ENCODE data around the gene LHX1. TPM values are rescaled to one million over a fixed set of nuclear protein-coding genes. Genes with fewer than 3 reads are reported as not detected.

Gene LHX1
- total RNA-seq, 1 donor from 2014 or later: not detected

- H3K4me3 ChIP-seq (ENCODE audit: low read length in 3 of 3): peak overlapping the region; percentile 82 to 95 (median 85)
- H3K4me1 ChIP-seq (ENCODE audit: control insufficient read depth in 3 of 3, insufficient read depth in 3 of 3, low read length in 3 of 3): peaks cover 8 to 27% (median 18%) of the 10 kb centered on the region in 3 donors
- H3K36me3 ChIP-seq (ENCODE audit: control insufficient read depth in 3 of 3, insufficient read depth in 3 of 3, low read length in 3 of 3): peaks cover 14 to 27% (median 20%) of the 10 kb centered on the region in 3 donors
- peak overlapping the region in 1 of 3 donors; percentile 96 for H3K9ac ChIP-seq (ENCODE audit: low read depth in 1 of 3, low read length in 3 of 3)
- peaks cover 27 to 28% (median 27%) of the 10 kb centered on the region in 3 donors for H3K27me3 ChIP-seq (ENCODE audit: control insufficient read depth in 3 of 3, insufficient read depth in 3 of 3, low read length in 3 of 3)
- H3K27ac ChIP-seq (ENCODE audit: low read depth, low read length): no peak overlapping the region
- H3K9me3 ChIP-seq (ENCODE audit: control insufficient read depth in 3 of 3, low read length in 3 of 3): no peaks in the 10 kb centered on the region
Measured at GRCh38 chr17:36950027-36950426, 12.8 kb downstream of the LHX1 start.

GRCh38 chr17:36951084-36951789 lies 14.0 kb downstream of the LHX1 start:
- Histone ChIP-seq H3K4me3 (ENCODE audit: low read length in 3 of 3) (no peak overlapping the region), H3K27ac (ENCODE audit: low read depth, low read length) (no peak overlapping the region), H3K4me1 (ENCODE audit: control insufficient read depth in 3 of 3, insufficient read depth in 3 of 3, low read length in 3 of 3) (peaks cover 8 to 27% (median 18%) of the 10 kb centered on the region in 3 donors), H3K27me3 (ENCODE audit: control insufficient read depth in 3 of 3, insufficient read depth in 3 of 3, low read length in 3 of 3) (peaks cover 16 to 17% (median 16%) of the 10 kb centered on the region in 3 donors), H3K9ac (ENCODE audit: low read depth in 1 of 3, low read length in 3 of 3) (no peak overlapping the region), H3K36me3 (ENCODE audit: control insufficient read depth in 3 of 3, insufficient read depth in 3 of 3, low read length in 3 of 3) (peaks cover 18 to 36% (median 27%) of the 10 kb centered on the region in 3 donors), H3K9me3 (ENCODE audit: control insufficient read depth in 3 of 3, low read length in 3 of 3) (no peaks in the 10 kb centered on the region)

- Histone ChIP-seq H3K4me1 (ENCODE audit: control insufficient read depth in 3 of 3, insufficient read depth in 3 of 3, low read length in 3 of 3) (no peaks in the 10 kb centered on the region), H3K27me3 (ENCODE audit: control insufficient read depth in 3 of 3, insufficient read depth in 3 of 3, low read length in 3 of 3) (no peaks in the 10 kb centered on the region), H3K36me3 (ENCODE audit: control insufficient read depth in 3 of 3, insufficient read depth in 3 of 3, low read length in 3 of 3) (no peaks in the 10 kb centered on the region), H3K9me3 (ENCODE audit: control insufficient read depth in 3 of 3, low read length in 3 of 3) (no peaks in the 10 kb centered on the region), H3K4me3 (ENCODE audit: low read length in 3 of 3) (no peak overlapping the region), H3K9ac (ENCODE audit: low read depth in 1 of 3, low read length in 3 of 3) (no peak overlapping the region), H3K27ac (ENCODE audit: low read depth, low read length) (no peak overlapping the region)
Measured at GRCh38 chr17:36971508-36971907, 34.2 kb downstream of the LHX1 start.

GRCh38 chr17:36972186-36972700 lies 35.0 kb downstream of the LHX1 start:
- Histone ChIP-seq H3K27ac (ENCODE audit: low read depth, low read length) (no peak overlapping the region), H3K4me3 (ENCODE audit: low read length in 3 of 3) (no peak overlapping the region), H3K9ac (ENCODE audit: low read depth in 1 of 3, low read length in 3 of 3) (no peak overlapping the region), H3K36me3 (ENCODE audit: control insufficient read depth in 3 of 3, insufficient read depth in 3 of 3, low read length in 3 of 3) (no peaks in the 10 kb centered on the region), H3K9me3 (ENCODE audit: control insufficient read depth in 3 of 3, low read length in 3 of 3) (no peaks in the 10 kb centered on the region), H3K27me3 (ENCODE audit: control insufficient read depth in 3 of 3, insufficient read depth in 3 of 3, low read length in 3 of 3) (no peaks in the 10 kb centered on the region), H3K4me1 (ENCODE audit: control insufficient read depth in 3 of 3, insufficient read depth in 3 of 3, low read length in 3 of 3) (no peaks in the 10 kb centered on the region)

- H3K4me1 ChIP-seq (ENCODE audit: control insufficient read depth in 3 of 3, insufficient read depth in 3 of 3, low read length in 3 of 3): no peaks in the 10 kb centered on the region
- no peak overlapping the region for H3K4me3 ChIP-seq (ENCODE audit: low read length in 3 of 3)
- H3K9me3 ChIP-seq (ENCODE audit: control insufficient read depth in 3 of 3, low read length in 3 of 3): no peaks in the 10 kb centered on the region
- no peaks in the 10 kb centered on the region for H3K27me3 ChIP-seq (ENCODE audit: control insufficient read depth in 3 of 3, insufficient read depth in 3 of 3, low read length in 3 of 3)
- H3K36me3 ChIP-seq (ENCODE audit: control insufficient read depth in 3 of 3, insufficient read depth in 3 of 3, low read length in 3 of 3): no peaks in the 10 kb centered on the region
- H3K9ac ChIP-seq (ENCODE audit: low read depth in 1 of 3, low read length in 3 of 3): no peak overlapping the region
- no peak overlapping the region for H3K27ac ChIP-seq (ENCODE audit: low read depth, low read length)
Measured at GRCh38 chr17:36972905-36973304, 35.6 kb downstream of the LHX1 start.

GRCh38 chr17:36975922-36976515 lies 38.7 kb downstream of the LHX1 start:
- no peaks in the 10 kb centered on the region for H3K4me1 ChIP-seq (ENCODE audit: control insufficient read depth in 3 of 3, insufficient read depth in 3 of 3, low read length in 3 of 3)
- H3K4me3 ChIP-seq (ENCODE audit: low read length in 3 of 3): no peak overlapping the region
- no peaks in the 10 kb centered on the region for H3K36me3 ChIP-seq (ENCODE audit: control insufficient read depth in 3 of 3, insufficient read depth in 3 of 3, low read length in 3 of 3)
- no peak overlapping the region for H3K27ac ChIP-seq (ENCODE audit: low read depth, low read length)
- no peaks in the 10 kb centered on the region for H3K27me3 ChIP-seq (ENCODE audit: control insufficient read depth in 3 of 3, insufficient read depth in 3 of 3, low read length in 3 of 3)
- H3K9me3 ChIP-seq (ENCODE audit: control insufficient read depth in 3 of 3, low read length in 3 of 3): no peaks in the 10 kb centered on the region
- no peak overlapping the region for H3K9ac ChIP-seq (ENCODE audit: low read depth in 1 of 3, low read length in 3 of 3)

GRCh38 chr17:36977066-36977465 lies 39.8 kb downstream of the LHX1 start:
- H3K36me3 ChIP-seq (ENCODE audit: control insufficient read depth in 3 of 3, insufficient read depth in 3 of 3, low read length in 3 of 3): no peaks in the 10 kb centered on the region

GRCh38 chr17:36977568-36977967 lies 40.3 kb downstream of the LHX1 start:
- Histone ChIP-seq H3K9me3 (ENCODE audit: control insufficient read depth in 3 of 3, low read length in 3 of 3) (no peaks in the 10 kb centered on the region), H3K4me3 (ENCODE audit: low read length in 3 of 3) (no peak overlapping the region), H3K27me3 (ENCODE audit: control insufficient read depth in 3 of 3, insufficient read depth in 3 of 3, low read length in 3 of 3) (no peaks in the 10 kb centered on the region), H3K27ac (ENCODE audit: low read depth, low read length) (no peak overlapping the region), H3K4me1 (ENCODE audit: control insufficient read depth in 3 of 3, insufficient read depth in 3 of 3, low read length in 3 of 3) (no peaks in the 10 kb centered on the region), H3K9ac (ENCODE audit: low read depth in 1 of 3, low read length in 3 of 3) (no peak overlapping the region), H3K36me3 (ENCODE audit: control insufficient read depth in 3 of 3, insufficient read depth in 3 of 3, low read length in 3 of 3) (no peaks in the 10 kb centered on the region)

More at GRCh38 chr17:36977066-36977465, 39.8 kb downstream of the LHX1 start:
- Histone ChIP-seq H3K4me3 (ENCODE audit: low read length in 3 of 3) (no peak overlapping the region), H3K27ac (ENCODE audit: low read depth, low read length) (no peak overlapping the region), H3K9me3 (ENCODE audit: control insufficient read depth in 3 of 3, low read length in 3 of 3) (no peaks in the 10 kb centered on the region), H3K4me1 (ENCODE audit: control insufficient read depth in 3 of 3, insufficient read depth in 3 of 3, low read length in 3 of 3) (no peaks in the 10 kb centered on the region), H3K27me3 (ENCODE audit: control insufficient read depth in 3 of 3, insufficient read depth in 3 of 3, low read length in 3 of 3) (no peaks in the 10 kb centered on the region), H3K9ac (ENCODE audit: low read depth in 1 of 3, low read length in 3 of 3) (no peak overlapping the region)

- H3K9ac ChIP-seq (ENCODE audit: low read depth in 1 of 3, low read length in 3 of 3): no peak overlapping the region
- H3K9me3 ChIP-seq (ENCODE audit: control insufficient read depth in 3 of 3, low read length in 3 of 3): no peaks in the 10 kb centered on the region
- H3K27ac ChIP-seq (ENCODE audit: low read depth, low read length): no peak overlapping the region
- no peaks in the 10 kb centered on the region for H3K4me1 ChIP-seq (ENCODE audit: control insufficient read depth in 3 of 3, insufficient read depth in 3 of 3, low read length in 3 of 3)
- no peaks in the 10 kb centered on the region for H3K27me3 ChIP-seq (ENCODE audit: control insufficient read depth in 3 of 3, insufficient read depth in 3 of 3, low read length in 3 of 3)
- H3K4me3 ChIP-seq (ENCODE audit: low read length in 3 of 3): no peak overlapping the region
- H3K36me3 ChIP-seq (ENCODE audit: control insufficient read depth in 3 of 3, insufficient read depth in 3 of 3, low read length in 3 of 3): no peaks in the 10 kb centered on the region
Measured at GRCh38 chr17:36978810-36979564, 41.7 kb downstream of the LHX1 start.

- no peaks in the 10 kb centered on the region for H3K4me1 ChIP-seq (ENCODE audit: control insufficient read depth in 3 of 3, insufficient read depth in 3 of 3, low read length in 3 of 3)
- no peak overlapping the region for H3K4me3 ChIP-seq (ENCODE audit: low read length in 3 of 3)
- no peaks in the 10 kb centered on the region for H3K27me3 ChIP-seq (ENCODE audit: control insufficient read depth in 3 of 3, insufficient read depth in 3 of 3, low read length in 3 of 3)
- no peaks in the 10 kb centered on the region for H3K9me3 ChIP-seq (ENCODE audit: control insufficient read depth in 3 of 3, low read length in 3 of 3)
- no peaks in the 10 kb centered on the region for H3K36me3 ChIP-seq (ENCODE audit: control insufficient read depth in 3 of 3, insufficient read depth in 3 of 3, low read length in 3 of 3)
- no peak overlapping the region for H3K27ac ChIP-seq (ENCODE audit: low read depth, low read length)
- no peak overlapping the region for H3K9ac ChIP-seq (ENCODE audit: low read depth in 1 of 3, low read length in 3 of 3)
Measured at GRCh38 chr17:36979565-36979941, 42.3 kb downstream of the LHX1 start.

Data from skeletal muscle tissue (tissue), 4 donors.